ENCODE data around the gene PUS10.

- TF ChIP-seq CTCF (conservative IDR thresholded peaks at IDR 0.05; ENCODE audit: low read depth, low read length) (no peak), POLR2A (IDR thresholded peaks at IDR 0.05; ENCODE audit: low read depth, low read length) (no peak), RAD21 (IDR thresholded peaks at IDR 0.05; ENCODE audit: low read length) (no peak), SMC3 (IDR thresholded peaks at IDR 0.05; ENCODE audit: low read depth, low read length) (no peak), CEBPB (IDR thresholded peaks at IDR 0.05; ENCODE audit: low read depth, low read length) (no peak)
Measured at GRCh38 chr2:60906395-60906794, 111.7 kb downstream of the PUS10 start.
